HG02943 (cell line): ENCODE results near the gene FAM186B.
"Not testable (repeated sequence)": the region's sequence is repeated elsewhere in the genome, so short reads cannot be mapped to it uniquely, and the experiment has no call there.

Experiments used
- ATAC-seq: cut with Tn5 transposase; IDR thresholded peaks from one replicate; pipeline ENCODE4 v1.9.1; 2021; ENCODE audit warnings: mild to moderate bottlenecking, low read depth, moderate library complexity; ENCODE audit not compliant: unreplicated experiment

FAM186B gene, protein sequence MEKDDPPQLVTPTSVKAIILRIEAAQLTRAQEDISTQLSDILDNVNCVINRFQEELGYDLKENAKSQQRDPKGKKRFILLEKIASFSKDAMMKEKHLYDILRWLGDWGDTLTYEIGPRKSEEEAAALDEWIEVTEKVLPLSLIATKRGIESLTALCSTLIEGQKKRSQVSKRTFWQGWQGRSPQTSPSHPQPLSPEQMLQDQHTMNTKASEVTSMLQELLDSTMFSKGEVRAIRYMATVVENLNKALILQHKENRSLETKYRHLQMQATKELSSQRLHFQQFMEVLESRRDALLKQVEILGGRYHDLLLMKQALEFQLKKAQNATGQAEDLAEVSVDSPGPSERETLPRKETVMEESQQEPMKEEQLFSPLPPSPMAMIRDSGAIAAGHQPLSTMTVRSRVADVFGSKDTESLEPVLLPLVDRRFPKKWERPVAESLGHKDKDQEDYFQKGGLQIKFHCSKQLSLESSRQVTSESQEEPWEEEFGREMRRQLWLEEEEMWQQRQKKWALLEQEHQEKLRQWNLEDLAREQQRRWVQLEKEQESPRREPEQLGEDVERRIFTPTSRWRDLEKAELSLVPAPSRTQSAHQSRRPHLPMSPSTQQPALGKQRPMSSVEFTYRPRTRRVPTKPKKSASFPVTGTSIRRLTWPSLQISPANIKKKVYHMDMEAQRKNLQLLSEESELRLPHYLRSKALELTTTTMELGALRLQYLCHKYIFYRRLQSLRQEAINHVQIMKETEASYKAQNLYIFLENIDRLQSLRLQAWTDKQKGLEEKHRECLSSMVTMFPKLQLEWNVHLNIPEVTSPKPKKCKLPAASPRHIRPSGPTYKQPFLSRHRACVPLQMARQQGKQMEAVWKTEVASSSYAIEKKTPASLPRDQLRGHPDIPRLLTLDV

DNA sequence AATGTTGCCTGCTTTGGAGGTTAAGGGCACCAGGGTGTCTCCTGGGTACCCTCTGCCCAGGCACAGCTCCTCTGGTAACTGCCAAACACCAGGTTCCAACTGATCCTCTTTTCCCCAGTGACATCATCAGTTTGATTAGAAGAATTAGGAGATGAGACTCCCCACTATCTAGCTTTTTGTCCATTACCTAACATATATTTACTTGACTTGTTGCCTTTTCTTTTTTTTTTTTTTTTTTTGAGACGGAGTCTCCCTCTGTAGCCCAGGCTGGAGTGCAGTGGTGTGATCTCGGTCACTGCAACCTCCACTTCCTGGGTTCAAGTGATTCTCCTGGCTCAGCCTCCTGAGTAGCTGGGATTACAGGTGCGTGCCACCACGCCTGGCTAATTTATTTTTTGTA lies at the start of gene FAM186B:
Gene FAM186B (minus strand): TSS at position 101 of the 400 bp plus-strand sequence. CDS start 162 bp downstream, outside the sequence.
- not testable (repeated sequence) for ATAC-seq

DNA sequence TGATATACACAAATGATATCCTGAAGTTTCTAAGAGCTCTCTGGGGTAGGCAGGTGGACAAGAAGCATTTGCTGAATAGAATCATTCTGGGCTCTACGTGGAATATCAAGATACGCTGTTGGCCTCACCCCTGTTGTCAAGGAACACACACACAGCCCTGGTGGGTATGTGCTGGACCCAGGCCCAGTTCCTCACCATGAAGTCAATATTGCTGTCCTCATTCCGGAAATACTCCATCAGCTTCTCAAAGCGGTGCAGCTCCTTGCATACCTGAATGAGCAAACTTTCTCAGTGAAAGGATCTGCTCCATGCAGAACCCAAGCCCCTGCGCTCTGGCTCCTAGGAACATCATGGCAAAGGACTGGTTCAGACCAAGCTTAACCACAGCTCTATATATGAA lies 49.3 kb upstream of the FAM186B start:
- ATAC-seq, result no peak

GRCh38 chr12:49652921-49653520 lies 47.6 kb upstream of the FAM186B start:
- ATAC-seq, result no peak

GRCh38 chr12:49651855-49652254 lies 46.4 kb upstream of the FAM186B start:
- no peak for ATAC-seq

GRCh38 chr12:49649892-49650291 lies 44.5 kb upstream of the FAM186B start:
- no peak for ATAC-seq

- ATAC-seq, result no peak
Measured at GRCh38 chr12:49649445-49649844, 44.0 kb upstream of the FAM186B start.

DNA sequence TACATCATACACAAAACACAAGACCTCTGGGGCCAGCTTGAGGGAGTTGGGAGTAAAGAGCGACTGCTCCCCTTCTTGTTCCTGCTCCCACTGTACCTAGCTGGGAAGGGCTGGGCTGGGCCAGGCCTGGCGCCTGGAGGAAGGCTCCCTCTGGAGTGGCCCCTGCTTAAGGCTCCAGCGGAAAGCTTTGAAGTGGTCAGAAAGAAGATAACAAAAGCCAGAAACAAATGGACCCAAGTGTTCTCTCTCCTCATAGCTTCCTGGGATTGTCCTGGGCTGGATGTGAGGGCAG lies 43.2 kb upstream of the FAM186B start:
- no peak for ATAC-seq

GRCh38 chr12:49647827-49648711 lies 42.6 kb upstream of the FAM186B start:
- no peak for ATAC-seq

DNA sequence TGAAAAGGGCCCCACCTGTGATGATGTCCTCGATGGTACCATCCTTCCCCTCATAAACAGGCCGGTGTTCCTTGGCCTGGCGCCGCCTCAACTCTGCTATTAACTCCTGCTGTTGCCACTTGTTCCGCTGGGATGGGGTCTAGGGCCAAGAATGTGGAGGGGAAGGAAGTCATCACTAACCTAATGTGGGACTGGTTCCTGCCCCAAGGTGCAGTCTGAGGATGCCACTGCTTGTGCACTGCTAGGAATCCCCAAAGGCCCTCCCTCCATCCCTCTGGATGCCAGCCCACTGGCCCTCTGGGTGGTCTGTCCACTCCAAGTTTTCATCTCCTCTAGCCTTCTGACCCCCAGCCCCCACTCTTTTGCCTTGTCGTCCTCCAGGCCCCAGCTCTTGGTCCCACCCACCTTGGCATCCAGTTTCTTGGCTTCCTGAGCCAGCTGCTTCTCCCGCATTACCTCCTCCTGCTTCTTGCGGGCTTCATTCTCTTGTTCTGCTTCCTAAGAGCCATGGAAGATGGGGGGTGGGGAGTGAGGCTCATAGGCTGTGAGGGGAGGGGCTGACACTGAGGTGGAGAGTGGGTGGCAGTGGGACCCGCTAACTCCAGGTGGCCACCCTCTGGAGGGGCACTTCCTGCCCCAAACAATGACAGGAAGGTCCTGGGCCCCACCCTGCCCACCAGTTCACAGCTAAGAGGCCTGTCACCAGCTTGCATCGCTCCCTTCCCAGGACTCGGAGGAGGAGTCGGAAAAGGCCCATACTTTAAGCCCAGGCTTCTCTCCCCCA lies 41.6 kb upstream of the FAM186B start:
- no peak for ATAC-seq

DNA sequence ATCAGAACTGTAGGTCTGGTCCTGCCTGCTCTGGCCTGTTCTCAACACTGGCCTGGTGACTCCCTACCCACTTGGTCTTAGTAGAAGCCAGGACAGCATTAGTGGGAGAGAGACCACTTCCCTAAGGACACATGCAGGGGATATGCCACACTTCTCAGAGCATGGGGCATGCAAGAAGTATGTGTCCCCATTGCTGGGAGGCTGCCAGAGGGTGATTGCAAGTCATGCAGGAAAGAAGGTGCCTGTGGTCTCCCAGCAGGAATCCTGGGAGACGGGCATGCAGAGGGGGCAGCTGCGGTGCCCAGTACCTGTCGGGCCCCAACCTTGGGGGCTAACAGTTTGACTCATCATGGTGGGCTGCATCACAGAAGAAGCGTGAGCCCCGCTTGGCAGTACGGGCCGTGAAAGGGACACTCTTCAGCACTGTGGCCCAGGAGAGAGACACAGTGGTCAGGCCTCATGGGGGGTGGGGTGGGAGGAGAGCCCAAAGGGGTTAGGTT lies 40.9 kb upstream of the FAM186B start:
- ATAC-seq, result no peak

- no peak for ATAC-seq
Measured at GRCh38 chr12:49645146-49646039, 40.0 kb upstream of the FAM186B start.

- no peak for ATAC-seq
Measured at GRCh38 chr12:49644620-49644994, 39.2 kb upstream of the FAM186B start.

DNA sequence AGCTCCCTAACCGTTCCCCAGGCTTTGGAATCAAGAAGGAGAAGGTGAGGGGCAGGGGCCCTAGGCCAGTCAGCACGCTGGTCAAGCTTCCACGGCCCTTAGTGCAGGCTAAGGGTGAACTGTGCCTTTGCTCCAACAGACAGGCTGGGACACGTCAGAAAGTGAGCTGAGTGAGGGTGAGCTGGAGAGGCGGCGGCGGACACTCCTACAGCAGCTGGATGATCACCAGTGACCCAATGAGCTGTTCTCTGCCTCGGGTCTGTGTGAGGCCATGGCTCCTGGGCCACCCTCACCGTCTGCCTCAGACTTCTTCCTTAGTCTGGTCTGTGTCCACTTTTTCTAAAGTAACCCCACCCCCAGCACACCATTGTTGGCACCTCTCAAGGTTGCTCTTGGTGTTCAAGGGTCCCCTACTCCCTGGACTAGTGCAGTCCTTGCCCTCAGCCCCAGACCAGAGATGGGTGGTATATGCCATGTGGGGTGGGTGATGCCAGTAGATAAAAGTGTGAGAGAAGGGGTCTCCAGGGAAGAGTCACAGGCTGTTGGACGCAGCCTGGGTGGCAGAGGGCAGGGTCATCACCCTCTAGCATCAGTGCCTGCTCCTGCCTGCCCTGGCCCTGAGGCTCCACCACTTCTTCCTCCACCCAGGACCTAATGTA lies 38.7 kb upstream of the FAM186B start:
- ATAC-seq, result no peak

DNA sequence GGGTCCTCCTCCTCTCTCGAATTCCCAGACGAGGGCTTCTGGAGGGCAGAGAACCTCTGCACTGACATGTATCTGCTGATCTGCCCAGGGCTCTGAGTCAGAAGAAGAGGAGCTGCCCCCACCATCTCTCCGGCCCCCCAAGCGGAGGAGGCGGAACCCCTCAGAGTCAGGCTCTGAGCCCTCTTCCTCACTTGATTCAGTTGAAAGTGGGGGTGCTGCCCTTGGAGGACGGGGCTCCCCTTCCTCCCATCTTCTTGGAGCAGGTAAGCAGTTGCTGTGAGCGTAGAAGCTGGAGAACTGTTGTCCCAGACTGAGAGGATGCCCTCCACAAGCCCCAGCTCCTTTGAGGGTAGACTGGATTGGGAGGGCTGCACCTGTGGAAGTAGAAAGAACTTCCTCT lies 37.7 kb upstream of the FAM186B start:
- ATAC-seq, result no peak

DNA sequence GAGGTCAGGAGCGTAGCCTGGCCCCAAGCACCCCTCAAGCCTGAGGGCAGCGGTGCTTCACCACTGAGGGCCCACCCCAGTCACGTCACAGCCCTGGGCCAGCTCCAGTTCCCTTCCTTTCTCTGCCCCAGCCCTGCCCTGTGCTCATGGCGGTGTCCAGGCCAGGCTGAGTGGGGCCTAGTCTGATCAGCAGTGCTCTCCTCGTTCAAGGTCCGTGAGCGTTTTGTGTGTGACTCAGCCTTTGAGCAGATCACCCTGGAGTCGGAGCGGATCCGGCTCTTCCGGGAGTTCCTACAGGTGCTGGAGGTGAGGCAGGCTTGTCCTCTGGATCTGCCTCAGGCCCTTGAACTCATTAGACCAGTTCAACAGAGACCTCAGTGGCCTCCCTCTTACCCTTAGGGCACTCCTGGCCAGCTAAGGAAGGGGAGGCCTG lies 36.9 kb upstream of the FAM186B start:
- no peak for ATAC-seq

GRCh38 chr12:49641748-49642369 lies 36.4 kb upstream of the FAM186B start:
- ATAC-seq, result no peak

- ATAC-seq, result no peak
Measured at GRCh38 chr12:49636979-49637755, 31.7 kb upstream of the FAM186B start.
